Stromal cell of bone marrow (primary cell): Measurements from ENCODE around the gene AHCYL1.
A peak's percentile ranks its signal among the peaks of the same experiment; 100 is the strongest.

ENCODE experiments used
- DNase-seq: peaks from one replicate; pipeline ENCODE4 v3.0.0-alpha.2; 2012; ENCODE audit warnings: low read depth

AHCYL1 gene

DNA sequence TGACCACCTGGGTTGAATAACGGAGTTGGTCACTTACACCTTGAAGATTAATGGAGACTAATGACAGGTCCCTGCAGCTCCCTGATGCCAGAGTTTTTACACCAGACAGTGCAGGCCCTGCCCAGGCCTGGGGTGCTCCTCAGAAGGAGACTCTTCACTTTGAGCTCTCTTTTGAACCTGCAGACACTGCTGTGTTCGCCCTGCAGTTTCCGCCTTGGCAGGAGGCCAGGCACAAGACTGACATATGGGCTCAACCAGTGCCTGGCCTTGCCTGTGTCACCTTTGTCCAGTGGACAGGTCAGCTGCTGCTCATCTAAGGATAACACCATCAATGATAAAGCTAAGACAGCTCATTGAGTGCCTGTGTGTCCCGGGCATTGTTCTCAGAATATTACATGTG lies 55.1 kb downstream of the AHCYL1 start:
- DNase-seq, result no peak

DNA sequence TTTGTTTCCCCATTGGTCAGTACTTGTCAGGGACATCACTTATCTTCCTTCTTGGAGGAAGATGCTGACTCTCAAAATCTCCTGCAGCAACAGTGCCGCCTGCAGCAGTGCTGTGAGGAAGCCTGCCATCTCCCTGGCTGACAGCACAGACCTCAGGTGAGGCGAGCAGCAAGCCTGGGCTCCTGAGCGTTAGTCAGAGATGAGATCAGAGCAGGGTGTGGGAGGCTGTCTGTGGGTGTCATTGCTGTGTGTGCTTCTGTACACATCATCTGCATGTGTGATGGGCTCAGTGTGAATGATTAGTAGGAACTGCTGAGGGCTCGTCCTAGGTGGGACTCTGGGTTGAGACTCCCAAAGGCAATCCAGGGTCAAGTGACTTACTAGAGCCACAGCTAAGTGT lies 56.0 kb downstream of the AHCYL1 start:
- DNase-seq, result no peak

DNA sequence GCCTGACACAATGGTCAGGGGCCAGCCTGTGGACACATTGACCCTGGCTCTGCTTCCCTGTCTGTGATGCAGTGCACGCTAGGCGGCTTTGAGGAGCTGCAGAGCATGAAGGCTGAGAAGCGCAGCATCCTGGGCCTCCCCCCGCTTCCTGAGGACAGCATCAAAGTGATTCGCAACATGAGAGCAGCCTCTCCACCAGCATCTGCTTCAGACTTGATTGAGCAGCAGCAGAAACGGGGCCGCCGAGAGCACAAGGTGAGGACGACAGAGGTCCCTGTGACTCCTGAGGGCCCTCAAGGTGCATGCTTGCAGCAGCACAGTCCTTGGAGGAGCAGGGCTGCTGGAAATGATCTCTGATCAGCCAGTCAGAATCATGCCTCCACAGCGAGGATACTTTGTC lies 58.5 kb downstream of the AHCYL1 start:
- DNase-seq, result no peak

DNA sequence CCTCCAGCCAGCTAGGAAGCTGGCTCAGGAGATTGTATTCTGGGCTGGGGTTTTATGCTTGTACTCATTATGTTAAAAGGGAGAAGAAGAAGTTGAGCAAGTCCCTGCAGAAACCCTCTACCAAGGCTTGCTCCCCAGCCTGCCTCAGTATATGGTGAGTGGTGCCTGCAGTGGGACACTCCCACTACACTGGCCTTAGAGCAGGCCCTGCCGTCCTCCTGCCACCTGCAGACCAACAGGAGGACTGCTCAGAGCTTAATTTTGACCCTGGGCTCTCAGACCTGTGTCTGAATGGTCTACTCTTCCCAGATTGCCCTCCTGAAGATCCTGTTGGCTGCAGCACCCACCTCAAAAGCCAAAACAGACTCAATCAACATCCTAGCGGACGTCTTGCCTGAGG lies 62.9 kb downstream of the AHCYL1 start:
- DNase-seq, result no peak

DNA sequence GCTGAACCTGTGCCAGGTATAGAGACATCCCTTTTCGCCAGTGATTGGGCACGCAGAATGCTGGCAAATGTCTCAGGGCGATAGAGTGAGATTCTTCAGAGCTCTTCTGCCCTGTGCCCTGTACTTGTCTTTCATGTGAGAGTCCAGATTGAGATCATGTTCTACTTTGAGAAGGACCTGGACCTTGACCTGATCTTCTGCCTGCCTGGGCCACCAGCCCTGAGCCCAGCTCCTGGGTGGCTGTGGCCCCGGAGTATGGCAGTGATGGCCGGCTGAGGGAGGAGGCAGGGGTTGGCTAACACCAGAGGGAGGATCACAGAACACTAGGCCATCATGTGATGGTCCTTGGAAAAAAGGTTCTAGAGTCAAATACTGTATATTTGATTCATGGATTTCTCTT lies 63.7 kb downstream of the AHCYL1 start:
- no peak for DNase-seq

DNA sequence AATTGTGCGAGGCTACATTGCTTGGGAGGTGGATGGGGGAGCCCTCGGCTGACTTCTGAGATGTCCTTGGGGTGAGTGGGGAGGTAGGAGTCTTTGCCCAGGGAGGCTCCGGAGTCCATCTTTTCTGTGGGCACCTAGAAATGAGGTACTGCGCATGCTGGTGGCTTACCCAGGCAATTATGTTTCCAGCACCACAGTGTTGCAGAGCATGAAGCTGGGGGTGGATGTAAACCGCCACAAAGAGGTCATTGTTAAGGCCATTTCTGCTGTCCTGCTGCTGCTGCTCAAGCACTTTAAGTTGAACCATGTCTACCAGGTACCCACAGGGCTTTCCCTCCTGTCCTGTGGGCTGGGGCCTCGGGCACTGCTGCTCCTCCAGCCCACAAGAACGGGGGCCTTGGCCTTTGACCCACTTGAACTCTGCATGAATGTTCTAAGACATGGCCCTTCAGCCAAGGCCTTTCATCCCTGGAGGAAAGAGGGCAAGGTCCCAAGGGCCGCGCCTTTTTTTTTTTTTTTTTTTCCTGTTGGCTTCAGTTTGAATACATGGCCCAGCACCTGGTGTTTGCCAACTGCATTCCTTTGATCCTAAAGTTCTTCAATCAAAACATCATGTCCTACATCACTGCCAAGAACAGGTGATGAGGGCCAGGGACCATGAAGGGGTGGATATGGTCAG lies 64.5 kb downstream of the AHCYL1 start:
- no peak for DNase-seq

DNA sequence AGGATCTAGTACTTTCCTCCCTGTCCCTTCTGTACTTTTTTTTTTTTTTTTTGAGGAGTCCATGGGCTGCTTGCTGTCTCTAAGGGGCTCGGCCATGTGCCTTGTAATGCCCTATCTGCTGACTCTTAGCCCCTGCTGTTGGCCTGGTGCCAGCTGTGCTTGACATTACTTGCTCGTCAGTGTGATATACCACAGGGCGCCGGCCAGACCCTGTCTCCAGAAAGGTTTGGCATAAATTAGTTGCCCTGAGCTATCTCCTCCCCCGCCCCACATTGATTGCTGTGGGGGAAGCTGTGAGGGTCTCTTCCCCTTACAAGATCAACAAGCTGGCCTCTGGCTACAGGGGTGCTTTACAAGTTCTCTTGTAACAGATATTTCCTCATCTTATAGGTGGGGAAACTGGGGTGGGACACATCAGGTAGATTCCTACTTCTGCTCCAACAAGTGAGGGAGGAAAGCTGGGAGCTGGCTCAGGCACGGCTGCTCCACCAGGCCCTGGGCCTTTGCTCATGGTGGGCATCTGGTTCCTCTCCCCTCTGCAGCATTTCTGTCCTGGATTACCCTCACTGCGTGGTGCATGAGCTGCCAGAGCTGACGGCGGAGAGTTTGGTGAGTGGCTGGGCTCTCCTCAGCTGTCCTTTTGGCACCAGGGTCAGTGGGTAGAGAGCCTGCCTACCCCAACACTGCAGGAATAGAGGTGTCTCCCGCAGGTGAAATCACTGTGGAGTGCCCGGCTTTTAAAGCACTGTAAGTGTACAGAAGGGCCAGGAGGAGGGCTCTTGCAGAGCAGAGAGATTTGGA lies 65.4 kb downstream of the AHCYL1 start:
- DNase-seq, result no peak

DNA sequence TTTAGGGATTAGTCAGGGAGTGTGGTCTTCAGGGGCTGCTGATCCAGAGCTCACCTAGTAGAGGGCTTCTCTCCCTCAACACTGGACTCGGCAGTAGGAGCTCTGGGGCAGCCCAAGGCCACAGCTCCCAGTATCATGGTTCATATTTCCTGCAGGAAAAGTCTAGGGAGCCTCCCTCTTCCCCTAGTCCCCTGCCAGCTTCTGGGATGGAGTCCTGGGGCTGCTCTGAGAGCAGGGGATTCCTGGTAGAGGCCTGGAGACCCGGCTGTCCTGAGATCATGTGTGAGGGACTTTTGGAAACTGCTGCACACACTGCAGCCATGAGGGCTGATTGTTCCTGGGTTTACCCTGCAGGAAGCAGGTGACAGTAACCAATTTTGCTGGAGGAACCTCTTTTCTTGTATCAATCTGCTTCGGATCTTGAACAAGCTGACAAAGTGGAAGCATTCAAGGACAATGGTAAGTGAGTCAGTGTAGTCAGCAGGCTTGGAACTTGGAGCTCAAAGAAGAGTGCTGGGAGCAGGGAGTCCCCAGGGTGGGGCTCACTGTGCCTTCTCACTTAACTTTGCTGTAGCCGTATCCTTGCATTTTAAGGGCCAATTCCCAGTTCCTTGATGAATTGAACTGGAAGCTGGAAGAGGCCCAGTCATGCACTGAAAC lies 66.2 kb downstream of the AHCYL1 start:
- no peak for DNase-seq

DNA sequence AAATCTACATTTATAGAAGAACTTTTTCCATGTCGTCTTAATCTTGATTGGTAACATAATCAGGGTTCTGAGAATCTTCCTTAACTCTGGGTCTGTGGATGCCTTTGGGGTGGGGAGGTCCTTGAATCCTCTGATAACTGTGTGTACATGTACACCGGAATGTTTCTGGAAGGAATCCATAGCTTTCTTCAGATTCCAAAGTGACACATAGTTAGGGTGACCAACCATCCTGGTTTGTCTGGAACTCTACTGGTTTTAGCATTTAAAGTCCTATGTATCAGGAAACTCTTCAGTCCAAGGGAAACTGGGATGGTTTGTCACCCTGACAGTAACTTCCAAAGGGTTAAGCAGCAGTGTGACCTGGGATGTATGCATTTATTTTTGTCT lies 66.7 kb downstream of the AHCYL1 start:
- no peak for DNase-seq

DNA sequence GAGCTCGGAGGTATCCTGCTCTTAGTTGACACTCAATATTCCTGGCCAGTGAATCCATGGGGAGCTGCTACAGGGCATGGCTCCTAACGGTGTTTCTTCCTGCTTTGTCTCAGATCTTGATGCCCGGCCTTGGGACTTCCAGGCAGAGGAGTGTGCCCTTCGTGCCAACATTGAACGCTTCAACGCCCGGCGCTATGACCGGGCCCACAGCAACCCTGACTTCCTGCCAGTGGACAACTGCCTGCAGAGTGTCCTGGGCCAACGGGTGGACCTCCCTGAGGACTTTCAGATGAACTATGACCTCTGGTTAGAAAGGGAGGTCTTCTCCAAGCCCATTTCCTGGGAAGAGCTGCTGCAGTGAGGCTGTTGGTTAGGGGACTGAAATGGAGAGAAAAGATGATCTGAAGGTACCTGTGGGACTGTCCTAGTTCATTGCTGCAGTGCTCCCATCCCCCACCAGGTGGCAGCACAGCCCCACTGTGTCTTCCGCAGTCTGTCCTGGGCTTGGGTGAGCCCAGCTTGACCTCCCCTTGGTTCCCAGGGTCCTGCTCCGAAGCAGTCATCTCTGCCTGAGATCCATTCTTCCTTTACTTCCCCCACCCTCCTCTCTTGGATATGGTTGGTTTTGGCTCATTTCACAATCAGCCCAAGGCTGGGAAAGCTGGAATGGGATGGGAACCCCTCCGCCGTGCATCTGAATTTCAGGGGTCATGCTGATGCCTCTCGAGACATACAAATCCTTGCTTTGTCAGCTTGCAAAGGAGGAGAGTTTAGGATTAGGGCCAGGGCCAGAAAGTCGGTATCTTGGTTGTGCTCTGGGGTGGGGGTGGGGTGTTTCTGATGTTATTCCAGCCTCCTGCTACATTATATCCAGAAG lies 69.2 kb downstream of the AHCYL1 start:
- no peak for DNase-seq

DNA sequence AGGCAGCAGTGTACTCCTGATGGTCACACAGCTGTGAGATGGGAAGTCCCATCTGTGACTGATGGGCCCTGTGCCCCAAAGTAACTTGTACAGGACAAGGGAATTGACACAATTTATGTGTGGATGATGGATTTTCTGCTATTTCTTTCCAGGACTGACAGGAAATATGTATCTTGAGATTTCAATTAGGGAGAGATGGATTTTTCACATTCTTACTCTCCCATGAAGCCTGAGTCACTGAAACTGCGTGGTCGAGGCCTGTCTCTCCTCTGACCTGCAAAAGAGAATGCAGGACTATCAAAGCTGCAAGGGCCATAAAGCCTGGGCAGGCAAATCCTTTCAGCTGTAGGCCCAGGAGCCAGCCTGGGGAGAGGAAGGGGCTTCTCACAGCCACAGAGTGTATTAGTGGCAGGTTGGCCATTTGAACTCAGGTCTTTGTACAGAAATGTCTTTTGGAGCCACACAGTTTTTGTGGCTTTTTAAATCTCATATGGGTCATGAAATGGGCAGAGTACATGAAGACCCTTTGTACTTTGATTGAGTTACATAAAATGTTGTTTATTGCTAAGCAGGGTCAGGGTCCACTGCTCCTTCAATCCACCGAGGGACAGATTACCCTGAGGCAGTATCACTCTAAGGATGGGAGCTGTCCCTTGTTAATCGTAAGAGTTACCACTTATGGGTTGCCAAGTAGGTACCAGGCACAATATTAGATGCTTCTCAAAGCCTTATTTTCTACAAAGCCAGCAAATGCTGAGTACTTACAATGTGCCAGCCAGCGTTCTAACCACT lies 71.1 kb downstream of the AHCYL1 start:
- no peak for DNase-seq

DNA sequence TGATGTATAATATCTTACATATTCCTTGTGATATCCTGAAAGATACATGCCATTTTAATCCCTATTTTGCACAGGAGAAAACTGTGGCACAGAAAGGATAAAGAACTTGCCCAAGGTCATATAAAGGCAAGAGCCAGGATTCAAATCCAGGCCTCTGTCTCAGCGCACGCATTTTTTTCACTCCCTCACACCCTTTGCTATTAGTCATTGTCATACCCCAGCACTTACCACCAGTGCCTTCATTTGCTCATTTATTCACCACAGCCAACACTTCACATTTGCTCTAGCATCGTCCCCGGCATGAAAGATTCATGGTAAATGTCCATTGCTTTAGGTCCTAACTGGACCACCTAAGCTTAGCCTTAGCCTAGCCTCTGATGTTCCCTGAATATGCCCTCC lies 71.7 kb downstream of the AHCYL1 start:
- DNase-seq, result no peak

DNA sequence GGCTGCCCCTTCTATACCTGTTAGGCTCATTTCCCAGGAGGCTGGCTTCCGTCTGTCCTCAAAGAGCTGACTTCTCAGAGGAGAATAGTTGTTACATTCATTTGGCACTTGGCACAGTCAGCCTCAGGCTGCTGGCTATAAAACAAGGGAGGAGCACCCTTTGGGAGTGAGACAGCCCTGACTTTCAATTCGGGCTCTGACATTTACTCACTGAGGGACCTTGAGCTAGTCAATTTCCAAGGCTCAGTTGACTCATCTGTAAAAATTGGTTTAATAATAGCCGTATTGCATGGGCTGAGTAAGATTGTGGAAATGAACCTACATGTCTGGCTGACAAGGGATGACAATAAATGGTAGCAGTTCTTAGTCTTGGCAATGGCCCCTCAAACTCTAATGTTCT lies 72.2 kb downstream of the AHCYL1 start:
- DNase-seq, result peak; percentile 78

DNA sequence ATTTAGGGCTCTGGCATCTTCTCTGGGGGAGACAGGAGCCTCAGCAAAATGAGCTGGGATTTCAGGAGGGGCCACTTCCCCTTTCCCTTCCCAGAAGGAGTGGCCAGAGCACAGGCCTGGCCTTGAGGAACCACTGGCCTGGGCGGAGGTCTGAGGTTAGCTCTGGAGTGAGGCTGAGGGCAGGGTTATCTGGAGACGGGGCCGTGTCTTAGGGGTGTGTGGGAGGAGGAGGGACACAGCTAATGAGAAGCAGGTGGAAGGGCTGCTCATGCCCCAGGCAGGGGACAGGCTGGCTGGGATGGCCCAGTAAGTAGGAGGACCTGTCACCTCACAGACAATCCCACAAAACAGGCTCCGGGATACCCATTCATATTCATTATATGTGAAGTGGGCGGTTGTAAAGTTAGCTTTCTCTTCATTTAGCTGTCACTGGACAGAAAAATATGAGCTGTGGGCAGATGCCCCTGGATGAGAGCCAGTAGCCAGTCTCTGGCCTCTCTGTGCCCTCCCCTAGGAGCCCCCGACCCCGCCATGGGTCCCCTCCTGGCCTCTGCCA lies 73.5 kb downstream of the AHCYL1 start:
- DNase-seq, result no peak

DNA sequence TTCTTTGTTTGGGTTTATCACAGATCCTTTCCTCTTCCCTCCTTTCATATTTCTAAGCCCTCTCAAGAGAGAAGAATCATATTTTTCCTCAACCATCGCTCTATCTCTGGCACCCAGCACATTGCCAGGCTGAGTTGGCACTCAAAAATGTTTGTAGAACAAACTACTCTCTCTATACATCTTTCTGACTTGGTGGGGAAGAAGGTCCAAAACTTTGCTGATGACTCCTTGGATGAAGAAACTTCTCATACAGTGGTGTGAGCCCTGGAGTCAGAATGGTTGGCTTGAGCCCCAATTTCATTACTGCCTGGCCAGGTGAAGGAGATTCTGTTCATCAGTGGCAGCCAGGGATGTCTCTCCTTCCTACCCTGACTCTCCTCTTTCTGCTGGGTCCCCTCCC lies 74.0 kb downstream of the AHCYL1 start:
- DNase-seq, result no peak

DNA sequence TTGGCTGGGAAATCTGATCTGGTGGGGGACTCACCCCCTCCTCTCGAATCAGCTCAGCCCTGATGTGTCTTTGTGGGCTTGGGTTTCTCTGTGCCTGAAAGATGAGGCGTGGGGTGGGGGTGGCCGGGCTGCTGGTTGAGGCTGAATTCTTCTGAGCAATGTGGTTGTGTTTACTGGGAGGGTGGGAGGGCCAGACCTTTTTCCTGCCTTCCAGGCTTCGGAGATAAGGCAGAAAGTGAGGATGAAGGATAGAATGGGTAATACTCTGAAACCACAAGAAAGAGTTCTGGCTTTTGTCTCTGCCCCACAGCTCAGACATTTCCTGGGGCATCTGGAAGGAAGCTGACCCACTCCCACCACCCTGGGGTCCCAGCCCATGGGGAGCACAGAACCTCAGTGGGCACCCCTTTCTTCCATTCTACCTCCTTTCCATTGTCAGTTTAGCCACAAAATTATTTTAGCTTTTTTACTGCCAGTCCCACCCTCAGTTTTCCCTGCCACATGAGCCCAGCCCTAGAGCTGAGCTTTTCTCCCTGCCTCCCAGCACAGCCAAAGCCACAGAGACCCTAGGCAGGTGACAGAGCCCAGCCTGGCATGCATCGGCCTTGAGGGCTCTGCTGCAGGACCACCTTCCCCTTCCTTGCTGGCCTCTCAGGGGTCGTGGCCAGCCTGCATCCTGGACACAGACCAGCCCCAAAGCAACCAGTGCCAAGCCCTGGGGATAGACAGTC lies 74.7 kb downstream of the AHCYL1 start:
- no peak for DNase-seq

DNA sequence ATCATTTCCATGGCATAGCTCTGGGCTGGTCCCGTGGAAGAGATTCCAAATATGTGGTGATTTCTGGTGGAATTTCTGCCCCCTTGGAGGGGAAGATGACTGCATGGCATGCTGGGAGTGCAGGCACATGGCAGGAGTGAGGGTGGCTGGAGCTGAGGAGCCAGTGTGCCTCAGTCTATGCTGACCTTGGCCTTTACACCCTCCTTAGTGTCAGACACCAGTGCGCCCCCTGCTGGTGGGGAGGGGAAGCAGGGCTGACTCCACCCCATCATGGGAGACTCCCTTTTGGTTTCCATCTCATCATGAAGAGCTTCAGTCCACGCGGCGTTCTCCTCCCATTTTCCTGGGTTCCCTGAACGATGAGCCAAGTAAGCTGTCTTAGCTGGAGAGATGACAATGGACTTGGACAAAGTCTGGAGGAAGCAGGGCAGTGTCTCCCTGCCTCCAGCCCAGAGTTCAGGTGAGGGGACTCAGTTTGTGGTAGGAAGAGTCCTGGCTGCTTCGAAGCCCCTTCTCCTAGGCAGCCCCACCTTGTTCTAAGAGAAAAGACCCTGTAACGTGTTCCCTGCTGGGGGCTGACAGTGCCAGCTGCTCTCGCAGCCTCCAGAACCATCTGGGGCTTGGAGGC lies 75.6 kb downstream of the AHCYL1 start:
- no peak for DNase-seq

DNA sequence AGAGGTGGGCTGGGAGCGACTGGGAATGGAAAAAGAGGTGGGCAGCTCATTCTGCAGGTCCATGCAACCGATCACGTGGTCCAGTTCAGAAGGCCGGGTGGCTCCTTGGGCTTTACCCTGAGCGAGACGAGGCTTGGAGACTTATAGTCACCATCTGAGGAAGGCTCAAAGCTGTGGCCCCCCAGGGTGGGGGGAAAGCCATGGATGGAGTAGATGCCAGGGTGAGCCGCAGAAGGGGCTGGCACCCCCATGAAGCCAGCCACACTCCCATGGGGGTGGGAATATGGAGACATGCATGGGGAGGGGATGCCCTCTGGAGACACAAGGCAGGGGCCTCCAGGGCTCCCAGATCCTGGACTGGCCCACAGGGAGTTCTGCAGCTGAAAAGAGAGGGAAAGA lies 76.1 kb downstream of the AHCYL1 start:
- no peak for DNase-seq

DNA sequence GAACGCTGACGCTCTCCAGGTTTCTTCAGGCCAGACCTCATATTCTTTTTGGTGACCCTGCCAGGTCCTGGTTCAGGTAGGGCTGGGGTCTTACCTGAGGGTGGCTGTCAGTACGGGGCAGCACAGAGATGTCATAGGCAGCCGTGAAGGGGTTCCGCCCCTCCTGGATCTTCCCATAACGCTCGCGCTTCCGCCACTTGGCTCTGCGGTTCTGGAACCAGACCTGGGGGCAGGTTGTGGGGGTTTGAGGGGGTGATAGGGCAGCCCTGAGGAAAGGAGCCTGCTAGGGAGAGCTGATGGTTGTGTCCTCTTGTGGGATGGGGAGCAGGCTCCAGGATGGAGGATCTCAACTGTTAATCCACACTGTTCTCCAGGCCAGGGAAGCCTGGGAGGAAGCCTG lies 76.8 kb downstream of the AHCYL1 start:
- no peak for DNase-seq

DNA sequence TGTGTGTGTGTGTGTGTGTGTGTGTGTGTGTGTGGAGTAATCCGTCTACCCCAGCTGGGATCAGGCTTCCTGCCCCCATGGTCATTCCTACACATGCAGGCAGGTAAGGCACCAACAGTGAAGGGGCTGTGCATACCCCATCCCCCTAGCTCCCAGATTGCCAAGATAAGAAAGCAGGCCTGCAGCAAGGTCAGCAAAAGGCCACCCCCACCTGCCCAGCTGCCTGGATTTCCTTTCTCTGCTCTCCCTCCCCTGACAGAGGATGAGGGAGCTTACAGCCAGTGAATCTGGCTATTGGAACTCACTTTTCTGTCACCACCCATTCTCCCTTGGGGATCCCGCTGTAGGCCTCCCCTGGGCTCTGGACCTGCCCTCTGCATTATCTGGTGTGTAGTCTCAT lies 78.0 kb downstream of the AHCYL1 start:
- DNase-seq, result no peak
